Right hindlimb (tissue), 1 donor: ENCODE results near the gene PPP2R2B.
"Not testable (repeated sequence)": the region's sequence is repeated elsewhere in the genome, so short reads cannot be mapped to it uniquely, and the experiment has no call there.

ENCODE experiments used
- DNase-seq: peaks from one replicate; pipeline ENCODE4 v3.0.0-alpha.2; 2018

PPP2R2B gene

GRCh38 chr5:146641941-146642340, 236.6 kb downstream of the PPP2R2B start:
- DNase-seq: no peak

GRCh38 chr5:146640285-146640896, 238.2 kb downstream of the PPP2R2B start:
- DNase-seq: no peak

GRCh38 chr5:146635443-146635842, 243.1 kb downstream of the PPP2R2B start:
- DNase-seq: no peak

- no peak for DNase-seq
Observed at GRCh38 chr5:146633323-146633764, 245.2 kb downstream of the PPP2R2B start.

GRCh38 chr5:146632620-146633322, 245.8 kb downstream of the PPP2R2B start:
- DNase-seq: no peak

GRCh38 chr5:146630472-146630871, 248.1 kb downstream of the PPP2R2B start:
- no peak for DNase-seq

GRCh38 chr5:146628950-146629349, 249.6 kb downstream of the PPP2R2B start:
- DNase-seq: no peak

- no peak for DNase-seq
Observed at GRCh38 chr5:146626936-146627335, 251.6 kb downstream of the PPP2R2B start.

GRCh38 chr5:146624179-146624578, 254.4 kb downstream of the PPP2R2B start:
- DNase-seq: no peak

GRCh38 chr5:146623666-146624065, 254.9 kb downstream of the PPP2R2B start:
- DNase-seq: no peak

- DNase-seq: no peak
Observed at GRCh38 chr5:146623009-146623408, 255.5 kb downstream of the PPP2R2B start.

GRCh38 chr5:146622391-146622790, 256.2 kb downstream of the PPP2R2B start:
- DNase-seq: no peak

GRCh38 chr5:146620669-146621051, 257.9 kb downstream of the PPP2R2B start:
- DNase-seq: no peak

- no peak for DNase-seq
Observed at GRCh38 chr5:146620031-146620668, 258.4 kb downstream of the PPP2R2B start.

- no peak for DNase-seq
Observed at GRCh38 chr5:146618434-146618833, 260.1 kb downstream of the PPP2R2B start.

GRCh38 chr5:146609731-146610130, 268.8 kb downstream of the PPP2R2B start:
- not testable (repeated sequence) for DNase-seq

- DNase-seq: no peak
Observed at GRCh38 chr5:146607659-146608332, 270.8 kb downstream of the PPP2R2B start.

- no peak for DNase-seq
Observed at GRCh38 chr5:146606893-146607292, 271.7 kb downstream of the PPP2R2B start.

- DNase-seq: no peak
Observed at GRCh38 chr5:146600376-146600775, 278.2 kb downstream of the PPP2R2B start.

- DNase-seq: no peak
Observed at GRCh38 chr5:146599261-146599660, 279.3 kb downstream of the PPP2R2B start.

- DNase-seq: no peak
Observed at GRCh38 chr5:146595088-146595487, 283.5 kb downstream of the PPP2R2B start.

GRCh38 chr5:146592352-146592751, 286.2 kb downstream of the PPP2R2B start:
- no peak for DNase-seq

GRCh38 chr5:146589028-146589345, 289.6 kb downstream of the PPP2R2B start:
- no peak for DNase-seq
